ENCODE data around the gene WASHC3. TPM values are rescaled to one million over a fixed set of nuclear protein-coding genes. Genes with fewer than 3 reads are reported as not detected.

WASHC3 gene
- total RNA-seq, 1 donor from 2014 or later, result 42.9 TPM

DNA sequence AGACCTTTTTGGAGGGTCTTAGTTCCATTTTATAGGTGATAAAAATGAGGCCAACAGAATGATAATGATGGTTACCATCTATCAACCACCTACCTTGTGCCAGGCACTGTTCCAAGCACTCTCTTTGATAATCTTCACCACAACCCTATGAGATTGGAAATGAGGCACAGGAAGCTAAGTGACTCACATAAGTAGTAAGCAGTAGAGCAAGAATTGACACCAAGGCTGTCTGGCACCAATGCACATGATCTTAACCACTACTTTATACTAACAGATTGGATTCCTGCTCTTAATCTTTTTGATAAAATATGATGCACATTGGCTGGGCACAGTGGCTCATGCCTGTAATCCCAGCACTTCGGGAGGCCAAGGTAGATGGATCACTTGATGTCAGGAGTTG is 93.0 kb downstream of the WASHC3 start:
- DNase-seq (ENCODE audit: low read depth in 2 of 2), result no peak

GRCh38 chr12:101967506-101967905 is 94.3 kb downstream of the WASHC3 start:
- no peak for DNase-seq (ENCODE audit: low read depth in 2 of 2)

DNA sequence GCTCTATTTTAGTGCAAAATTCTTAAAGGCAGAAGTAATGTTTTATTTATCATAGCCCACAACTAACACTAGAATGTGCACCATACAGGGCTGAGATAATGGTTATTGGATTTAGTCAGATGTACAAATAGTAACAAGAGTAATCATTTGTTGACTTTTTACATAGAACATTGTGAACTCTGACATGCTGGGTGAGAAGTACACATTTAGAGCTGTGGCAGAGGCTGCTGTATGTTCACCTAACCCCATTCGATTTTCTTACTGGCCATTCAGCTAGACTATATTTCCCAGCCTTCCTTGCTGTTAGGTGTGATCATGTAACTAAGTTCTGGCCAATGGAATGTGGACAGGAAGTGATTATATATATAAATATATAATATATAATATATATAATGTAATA is 95.3 kb downstream of the WASHC3 start:
- no peak for DNase-seq (ENCODE audit: low read depth in 2 of 2)

DNA sequence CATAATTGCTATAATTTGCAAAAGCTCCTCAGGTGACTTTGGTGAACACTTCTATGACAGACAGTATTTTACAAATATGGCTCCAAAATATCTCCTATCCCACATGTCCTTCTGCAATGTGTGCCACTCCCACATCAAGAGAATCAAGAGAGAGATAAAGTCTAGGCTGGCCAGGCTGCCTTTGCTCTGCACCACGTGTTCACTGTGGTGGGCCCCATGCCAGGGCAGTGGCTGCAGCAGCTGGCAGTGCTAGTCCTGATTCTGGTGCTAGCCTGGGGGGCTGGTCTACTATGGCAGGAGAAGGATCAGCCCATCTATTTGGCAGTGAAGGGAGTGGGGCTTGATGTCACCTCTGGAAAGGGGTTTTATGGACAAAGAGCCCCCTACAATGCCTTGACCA is 98.1 kb downstream of the WASHC3 start:
- no peak for DNase-seq (ENCODE audit: low read depth in 2 of 2)

Other genes with a start within 250 kb of the WASHC3 start
- 23.5 and 25.0 TPM in 2 replicates for gene GNPTAB, start 231.0 kb downstream of the WASHC3 start, total RNA-seq
- gene DRAM1, start 184.4 kb downstream of the WASHC3 start, total RNA-seq, result 23.6 and 26.8 TPM in 2 replicates
- gene NUP37, start 58.1 kb upstream of the WASHC3 start, total RNA-seq, result 13.3 and 20.5 TPM in 2 replicates
- gene PARPBP, start 58.2 kb upstream of the WASHC3 start, total RNA-seq, result 4.4 and 7.8 TPM in 2 replicates
- gene PMCH, start 135.8 kb upstream of the WASHC3 start, total RNA-seq, result not detected in 2 replicates

Data from lung microvascular endothelial cell (primary cell).